HG02759 (cell line): ENCODE data around the gene FGF8.

Experiments
- ATAC-seq: cut with Tn5 transposase; IDR thresholded peaks from one replicate; pipeline ENCODE4 v1.9.1; 2021; ENCODE audit warnings: mild to moderate bottlenecking, moderate library complexity; ENCODE audit not compliant: unreplicated experiment

Gene FGF8

GRCh38 chr10:101782811-101783735 lies 7.2 kb upstream of the FGF8 start, which contains the start of gene NPM3:
Gene NPM3, minus strand, starts transcription at chr10:101783446. Its CDS starts 56 bp downstream, at chr10:101783390.
- peak; percentile 66 for ATAC-seq

- no peak for ATAC-seq
These were observed 6.3 kb upstream of the FGF8 start for GRCh38 chr10:101781984-101782810.

- ATAC-seq, result no peak
These were observed 5.7 kb upstream of the FGF8 start for GRCh38 chr10:101781655-101781983.

- no peak for ATAC-seq
These were observed 5.1 kb upstream of the FGF8 start for GRCh38 chr10:101780818-101781654.

GRCh38 chr10:101780187-101780817 lies 4.4 kb upstream of the FGF8 start:
- no peak for ATAC-seq

- peak; percentile 55 for ATAC-seq
These were observed 3.8 kb upstream of the FGF8 start for GRCh38 chr10:101779544-101780186.

GRCh38 chr10:101778781-101779543 lies 3.0 kb upstream of the FGF8 start:
- ATAC-seq, result no peak

- no peak for ATAC-seq
These were observed 2.4 kb upstream of the FGF8 start for GRCh38 chr10:101778151-101778780.

- no peak for ATAC-seq
These were observed 1.8 kb upstream of the FGF8 start for GRCh38 chr10:101777619-101778145.

GRCh38 chr10:101776161-101776817 lies 375 bp upstream of the FGF8 start:
- no peak for ATAC-seq

- ATAC-seq, result no peak
These were observed 1.2 kb downstream of the FGF8 start for GRCh38 chr10:101774589-101775272.

GRCh38 chr10:101773923-101774588 lies 1.9 kb downstream of the FGF8 start:
- ATAC-seq, result no peak

- no peak for ATAC-seq
These were observed 2.8 kb downstream of the FGF8 start for GRCh38 chr10:101772895-101773761.

GRCh38 chr10:101772017-101772894 lies 3.7 kb downstream of the FGF8 start:
- ATAC-seq, result no peak

GRCh38 chr10:101771380-101771779 lies 4.5 kb downstream of the FGF8 start:
- no peak for ATAC-seq
